HL-60 (cell line): ENCODE data around the gene PIGB.

Experiments used
- GABPA ChIP-seq: IDR thresholded peaks from 2 replicates; pipeline ENCODE4 v1.6.1; 2012; ENCODE audit warnings: low read depth
- POLR2AphosphoS5 ChIP-seq: IDR thresholded peaks from 2 replicates; pipeline ENCODE4 v1.6.1; 2012; ENCODE audit warnings: low read depth
- SPI1 ChIP-seq: IDR thresholded peaks from 2 replicates; pipeline ENCODE4 v1.6.1; 2012; ENCODE audit warnings: low read depth, mild to moderate bottlenecking, borderline replicate concordance
- TF ChIP-seq, protein P1 (sequence below): IDR thresholded peaks from one replicate; pipeline ENCODE4 v1.5.1; 2011; ENCODE audit warnings: low read length, control low read depth, inconsistent platforms; ENCODE audit not compliant: insufficient read depth
- TF ChIP-seq, protein P2 (sequence below): IDR thresholded peaks from 2 replicates; pipeline ENCODE4 v1.6.1; 2012; ENCODE audit warnings: low read depth; ENCODE audit not compliant: insufficient replicate concordance

DNA sequence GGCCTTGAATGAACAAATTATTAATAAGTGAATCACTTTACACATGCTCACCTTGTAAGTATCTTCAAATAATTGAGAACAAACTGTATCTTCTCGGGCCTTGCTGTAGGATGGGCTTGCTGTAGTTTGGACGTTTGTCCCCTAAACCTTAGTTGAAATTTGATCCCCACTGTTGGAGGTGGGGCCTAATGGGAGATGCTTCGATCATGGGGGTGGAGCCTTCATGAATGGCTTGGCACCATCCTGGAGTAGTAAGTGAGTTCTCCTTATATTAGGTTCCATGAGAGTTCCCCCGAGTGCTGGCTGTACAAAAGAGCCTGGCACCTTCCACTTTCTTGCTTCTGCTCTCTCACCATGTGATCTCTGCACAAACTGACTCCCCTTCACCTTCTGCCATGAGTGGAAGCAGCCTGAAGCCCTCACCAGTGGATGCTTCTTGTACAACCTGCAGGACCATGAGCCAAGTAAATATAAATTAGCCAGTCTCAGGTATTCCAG is 29.3 kb downstream of the PIGB start:
- TF ChIP-seq, protein P1, sequence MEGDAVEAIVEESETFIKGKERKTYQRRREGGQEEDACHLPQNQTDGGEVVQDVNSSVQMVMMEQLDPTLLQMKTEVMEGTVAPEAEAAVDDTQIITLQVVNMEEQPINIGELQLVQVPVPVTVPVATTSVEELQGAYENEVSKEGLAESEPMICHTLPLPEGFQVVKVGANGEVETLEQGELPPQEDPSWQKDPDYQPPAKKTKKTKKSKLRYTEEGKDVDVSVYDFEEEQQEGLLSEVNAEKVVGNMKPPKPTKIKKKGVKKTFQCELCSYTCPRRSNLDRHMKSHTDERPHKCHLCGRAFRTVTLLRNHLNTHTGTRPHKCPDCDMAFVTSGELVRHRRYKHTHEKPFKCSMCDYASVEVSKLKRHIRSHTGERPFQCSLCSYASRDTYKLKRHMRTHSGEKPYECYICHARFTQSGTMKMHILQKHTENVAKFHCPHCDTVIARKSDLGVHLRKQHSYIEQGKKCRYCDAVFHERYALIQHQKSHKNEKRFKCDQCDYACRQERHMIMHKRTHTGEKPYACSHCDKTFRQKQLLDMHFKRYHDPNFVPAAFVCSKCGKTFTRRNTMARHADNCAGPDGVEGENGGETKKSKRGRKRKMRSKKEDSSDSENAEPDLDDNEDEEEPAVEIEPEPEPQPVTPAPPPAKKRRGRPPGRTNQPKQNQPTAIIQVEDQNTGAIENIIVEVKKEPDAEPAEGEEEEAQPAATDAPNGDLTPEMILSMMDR = no peak
- no peak for TF ChIP-seq POLR2AphosphoS5
- TF ChIP-seq GABPA = no peak
- TF ChIP-seq, protein P2, sequence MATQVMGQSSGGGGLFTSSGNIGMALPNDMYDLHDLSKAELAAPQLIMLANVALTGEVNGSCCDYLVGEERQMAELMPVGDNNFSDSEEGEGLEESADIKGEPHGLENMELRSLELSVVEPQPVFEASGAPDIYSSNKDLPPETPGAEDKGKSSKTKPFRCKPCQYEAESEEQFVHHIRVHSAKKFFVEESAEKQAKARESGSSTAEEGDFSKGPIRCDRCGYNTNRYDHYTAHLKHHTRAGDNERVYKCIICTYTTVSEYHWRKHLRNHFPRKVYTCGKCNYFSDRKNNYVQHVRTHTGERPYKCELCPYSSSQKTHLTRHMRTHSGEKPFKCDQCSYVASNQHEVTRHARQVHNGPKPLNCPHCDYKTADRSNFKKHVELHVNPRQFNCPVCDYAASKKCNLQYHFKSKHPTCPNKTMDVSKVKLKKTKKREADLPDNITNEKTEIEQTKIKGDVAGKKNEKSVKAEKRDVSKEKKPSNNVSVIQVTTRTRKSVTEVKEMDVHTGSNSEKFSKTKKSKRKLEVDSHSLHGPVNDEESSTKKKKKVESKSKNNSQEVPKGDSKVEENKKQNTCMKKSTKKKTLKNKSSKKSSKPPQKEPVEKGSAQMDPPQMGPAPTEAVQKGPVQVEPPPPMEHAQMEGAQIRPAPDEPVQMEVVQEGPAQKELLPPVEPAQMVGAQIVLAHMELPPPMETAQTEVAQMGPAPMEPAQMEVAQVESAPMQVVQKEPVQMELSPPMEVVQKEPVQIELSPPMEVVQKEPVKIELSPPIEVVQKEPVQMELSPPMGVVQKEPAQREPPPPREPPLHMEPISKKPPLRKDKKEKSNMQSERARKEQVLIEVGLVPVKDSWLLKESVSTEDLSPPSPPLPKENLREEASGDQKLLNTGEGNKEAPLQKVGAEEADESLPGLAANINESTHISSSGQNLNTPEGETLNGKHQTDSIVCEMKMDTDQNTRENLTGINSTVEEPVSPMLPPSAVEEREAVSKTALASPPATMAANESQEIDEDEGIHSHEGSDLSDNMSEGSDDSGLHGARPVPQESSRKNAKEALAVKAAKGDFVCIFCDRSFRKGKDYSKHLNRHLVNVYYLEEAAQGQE = no peak
- no peak for TF ChIP-seq SPI1
